Measurements from ENCODE around the gene IL27RA.

IL27RA gene

GRCh38 chr19:14003251-14004055 is 28.1 kb upstream of the IL27RA start:
- H3K27ac ChIP-seq = peak overlapping the region; percentile 93
- no peak for DNase-seq (ENCODE audit: low spot score)
- CTCF ChIA-PET = interaction anchor here (0.7 kb wide), 1 partner anchor 471 kb away, joined by 3 read pairs; no protein-coding TSS in a partner anchor
- no peak for TF ChIP-seq CTCF (conservative IDR thresholded peaks at IDR 0.05; ENCODE audit: low read depth)
- POLR2A ChIA-PET (ENCODE audit: low non-redundant PET) = no interaction called here

GRCh38 chr19:14004619-14005348 is 26.8 kb upstream of the IL27RA start:
- ChIA-PET CTCF (interaction anchor here (0.6 to 0.7 kb wide), 2 partner anchors 154 to 393 kb away, joined by 3 read pairs; no protein-coding TSS in a partner anchor), POLR2A (ENCODE audit: low non-redundant PET) (no interaction called here)
- DNase-seq (ENCODE audit: low spot score) = no peak
- TF ChIP-seq CTCF (conservative IDR thresholded peaks at IDR 0.05; ENCODE audit: low read depth) = no peak
- H3K27ac ChIP-seq = peak overlapping the region; percentile 93

GRCh38 chr19:14005349-14006084 is 26.0 kb upstream of the IL27RA start:
- POLR2A ChIA-PET (ENCODE audit: low non-redundant PET) = interaction anchor here (1.0 kb wide), 1 partner anchor 24 kb away, joined by 3 read pairs; no protein-coding TSS in a partner anchor
- CTCF ChIA-PET = interaction anchor here (0.6 kb wide), 1 partner anchor 394 kb away, joined by 3 read pairs; no protein-coding TSS in a partner anchor
- TF ChIP-seq CTCF (conservative IDR thresholded peaks at IDR 0.05; ENCODE audit: low read depth) = no peak
- peak overlapping the region; percentile 93 for H3K27ac ChIP-seq
- DNase-seq (ENCODE audit: low spot score) = peak; percentile 91

GRCh38 chr19:14006085-14006765 is 25.3 kb upstream of the IL27RA start, which contains the start of gene RFX1:
TSS of gene RFX1 (minus strand) at chr19:14006320. CDS start at chr19:13993843, 12,477 bp downstream.
- ChIA-PET POLR2A (ENCODE audit: low non-redundant PET) (interaction anchor here (0.5 to 1.0 kb wide), 3 partner anchors 13 to 179 kb away, joined by 3 to 5 read pairs (median 3); no protein-coding TSS in a partner anchor), CTCF (no interaction called here)
- peak within 1 kb of the TSS; percentile 93 for H3K27ac ChIP-seq
- DNase-seq (ENCODE audit: low spot score) = peak; percentile 98
- TF ChIP-seq CTCF (conservative IDR thresholded peaks at IDR 0.05; ENCODE audit: low read depth) = no peak

GRCh38 chr19:14006766-14007562 is 24.6 kb upstream of the IL27RA start:
- peak; percentile 79 for DNase-seq (ENCODE audit: low spot score)
- CTCF ChIA-PET = no interaction called here

More at GRCh38 chr19:14006766-14007562, 24.6 kb upstream of the IL27RA start:
- TF ChIP-seq CTCF (conservative IDR thresholded peaks at IDR 0.05; ENCODE audit: low read depth) = no peak
- H3K27ac ChIP-seq = peak overlapping the region; percentile 93
- POLR2A ChIA-PET (ENCODE audit: low non-redundant PET) = interaction anchor here (0.5 to 1.0 kb wide), 3 partner anchors 12 to 179 kb away, joined by 3 to 5 read pairs (median 3); no protein-coding TSS in a partner anchor

Data from RWPE1 (cell line).